ENCODE results near the gene GSK3A.

The GSK3A gene

GRCh38 chr19:42247640-42248199, 5.3 kb upstream of the GSK3A start:
- no peak for DNase-seq

- no peak for DNase-seq
Observed at GRCh38 chr19:42246922-42247639, 4.7 kb upstream of the GSK3A start.

- peak; percentile 68 for DNase-seq
Observed at GRCh38 chr19:42246143-42246921, 3.9 kb upstream of the GSK3A start.

- DNase-seq: no peak
Observed at GRCh38 chr19:42245231-42245630, 2.8 kb upstream of the GSK3A start.

GRCh38 chr19:42244347-42245220, 2.2 kb upstream of the GSK3A start:
- DNase-seq: peak; percentile 91

GRCh38 chr19:42242069-42242511, 312 bp downstream of the GSK3A start:
- DNase-seq: no peak

GRCh38 chr19:42241279-42241678, 1.1 kb downstream of the GSK3A start:
- no peak for DNase-seq

GRCh38 chr19:42239544-42240220, 2.7 kb downstream of the GSK3A start:
- DNase-seq: no peak

GRCh38 chr19:42235181-42235580, 7.2 kb downstream of the GSK3A start:
- DNase-seq: no peak

GRCh38 chr19:42234364-42234763, 8.0 kb downstream of the GSK3A start:
- DNase-seq: no peak

GRCh38 chr19:42233678-42234292, 8.6 kb downstream of the GSK3A start:
- DNase-seq: no peak

GRCh38 chr19:42233106-42233505, 9.3 kb downstream of the GSK3A start:
- no peak for DNase-seq

GRCh38 chr19:42232435-42232834, 10.0 kb downstream of the GSK3A start:
- DNase-seq: no peak

- DNase-seq: no peak
Observed at GRCh38 chr19:42230571-42230970, 11.8 kb downstream of the GSK3A start.

- DNase-seq: no peak
Observed at GRCh38 chr19:42229855-42230351, 12.5 kb downstream of the GSK3A start.

- no peak for DNase-seq
Observed at GRCh38 chr19:42229301-42229854, 13.0 kb downstream of the GSK3A start.

GRCh38 chr19:42228641-42229040, 13.8 kb downstream of the GSK3A start:
- no peak for DNase-seq

- no peak for DNase-seq
Observed at GRCh38 chr19:42226886-42227285, 15.5 kb downstream of the GSK3A start.

- no peak for DNase-seq
Observed at GRCh38 chr19:42225718-42226292, 16.6 kb downstream of the GSK3A start.

GRCh38 chr19:42224940-42225717, 17.3 kb downstream of the GSK3A start:
- DNase-seq: no peak
